ENCODE data around the gene CNTN3. TPM values are rescaled to one million over a fixed set of nuclear protein-coding genes. Genes with fewer than 3 reads are reported as not detected.

The CNTN3 gene
- total and polyA plus RNA-seq, 9 donors: 3.9 to 12.5 (median 7.5) TPM

GRCh38 chr3:74613521-74614106 lies 845 bp downstream of the CNTN3 start:
- peaks cover 19% of the 10 kb centered on the region for H3K27me3 ChIP-seq (ENCODE audit: control insufficient read depth, insufficient read depth, low read length)
- 5% methylated on average over 13 of the region's 16 CpGs for WGBS (ENCODE audit: insufficient coverage)
- H3K36me3 ChIP-seq (ENCODE audit: control insufficient read depth, insufficient read depth, low read length): no peaks in the 10 kb centered on the region
- H3K4me3 ChIP-seq (ENCODE audit: low read length): peak overlapping the region; percentile 49
- H3K9me3 ChIP-seq (replicated peaks; ENCODE audit: control insufficient read depth, low read depth, low read length): no peaks in the 10 kb centered on the region
- no peak overlapping the region for H3K27ac ChIP-seq (ENCODE audit: low read length)
- H3K4me1 ChIP-seq (ENCODE audit: control insufficient read depth, insufficient read depth, low read length): peaks cover 10% of the 10 kb centered on the region
- DNase-seq: peak; percentile 23

- peaks cover 10% of the 10 kb centered on the region for H3K4me1 ChIP-seq (ENCODE audit: control insufficient read depth, insufficient read depth, low read length)
- DNase-seq: no peak
- no peaks in the 10 kb centered on the region for H3K36me3 ChIP-seq (ENCODE audit: control insufficient read depth, insufficient read depth, low read length)
- 33% methylated on average over 1 of the region's 2 CpGs for WGBS (ENCODE audit: insufficient coverage)
- peak overlapping the region; percentile 49 for H3K4me3 ChIP-seq (ENCODE audit: low read length)
- peaks cover 19% of the 10 kb centered on the region for H3K27me3 ChIP-seq (ENCODE audit: control insufficient read depth, insufficient read depth, low read length)
- H3K9me3 ChIP-seq (replicated peaks; ENCODE audit: control insufficient read depth, low read depth, low read length): no peaks in the 10 kb centered on the region
- no peak overlapping the region for H3K27ac ChIP-seq (ENCODE audit: low read length)
Observed at GRCh38 chr3:74613060-74613459, 1.4 kb downstream of the CNTN3 start.

GRCh38 chr3:74611206-74611605 lies 3.3 kb downstream of the CNTN3 start:
- Histone ChIP-seq H3K9me3 (replicated peaks; ENCODE audit: control insufficient read depth, low read depth, low read length) (no peaks in the 10 kb centered on the region), H3K27me3 (ENCODE audit: control insufficient read depth, insufficient read depth, low read length) (peaks cover 19% of the 10 kb centered on the region), H3K4me1 (ENCODE audit: control insufficient read depth, insufficient read depth, low read length) (peaks cover 10% of the 10 kb centered on the region), H3K4me3 (ENCODE audit: low read length) (no peak overlapping the region), H3K27ac (ENCODE audit: low read length) (no peak overlapping the region), H3K36me3 (ENCODE audit: control insufficient read depth, insufficient read depth, low read length) (no peaks in the 10 kb centered on the region)
- no CpG with 5 or more reads among the region's 1 CpG for WGBS (ENCODE audit: insufficient coverage)
- DNase-seq: no peak

- WGBS (ENCODE audit: insufficient coverage): no CpG with 5 or more reads among the region's 2 CpGs
- DNase-seq: no peak
- Histone ChIP-seq H3K4me1 (ENCODE audit: control insufficient read depth, insufficient read depth, low read length) (no peaks in the 10 kb centered on the region), H3K4me3 (ENCODE audit: low read length) (no peak overlapping the region), H3K36me3 (ENCODE audit: control insufficient read depth, insufficient read depth, low read length) (no peaks in the 10 kb centered on the region), H3K27me3 (ENCODE audit: control insufficient read depth, insufficient read depth, low read length) (no peaks in the 10 kb centered on the region), H3K9me3 (replicated peaks; ENCODE audit: control insufficient read depth, low read depth, low read length) (no peaks in the 10 kb centered on the region), H3K27ac (ENCODE audit: low read length) (no peak overlapping the region)
Observed at GRCh38 chr3:74607803-74608202, 6.7 kb downstream of the CNTN3 start.

GRCh38 chr3:74606996-74607395 lies 7.5 kb downstream of the CNTN3 start:
- H3K36me3 ChIP-seq (ENCODE audit: control insufficient read depth, insufficient read depth, low read length): no peaks in the 10 kb centered on the region
- no peaks in the 10 kb centered on the region for H3K27me3 ChIP-seq (ENCODE audit: control insufficient read depth, insufficient read depth, low read length)
- DNase-seq: no peak
- no peaks in the 10 kb centered on the region for H3K4me1 ChIP-seq (ENCODE audit: control insufficient read depth, insufficient read depth, low read length)
- no peak overlapping the region for H3K4me3 ChIP-seq (ENCODE audit: low read length)
- H3K27ac ChIP-seq (ENCODE audit: low read length): no peak overlapping the region
- WGBS (ENCODE audit: insufficient coverage): 96% methylated on average over 3 of the region's 7 CpGs
- no peaks in the 10 kb centered on the region for H3K9me3 ChIP-seq (replicated peaks; ENCODE audit: control insufficient read depth, low read depth, low read length)

- no peak for DNase-seq
- WGBS (ENCODE audit: insufficient coverage): 100% methylated on average over 2 of the region's 3 CpGs
- no peak overlapping the region for H3K4me3 ChIP-seq (ENCODE audit: low read length)
- H3K36me3 ChIP-seq (ENCODE audit: control insufficient read depth, insufficient read depth, low read length): no peaks in the 10 kb centered on the region
- H3K27ac ChIP-seq (ENCODE audit: low read length): no peak overlapping the region
- H3K9me3 ChIP-seq (replicated peaks; ENCODE audit: control insufficient read depth, low read depth, low read length): no peaks in the 10 kb centered on the region
- H3K27me3 ChIP-seq (ENCODE audit: control insufficient read depth, insufficient read depth, low read length): no peaks in the 10 kb centered on the region
- no peaks in the 10 kb centered on the region for H3K4me1 ChIP-seq (ENCODE audit: control insufficient read depth, insufficient read depth, low read length)
Observed at GRCh38 chr3:74605437-74605836, 9.0 kb downstream of the CNTN3 start.

- H3K4me1 ChIP-seq (ENCODE audit: control insufficient read depth, insufficient read depth, low read length): no peaks in the 10 kb centered on the region
- no peak for DNase-seq
- no peaks in the 10 kb centered on the region for H3K36me3 ChIP-seq (ENCODE audit: control insufficient read depth, insufficient read depth, low read length)
- no CpG with 5 or more reads among the region's 2 CpGs for whole genome bisulfite sequencing (ENCODE audit: insufficient coverage)
- no peak overlapping the region for H3K27ac ChIP-seq (ENCODE audit: low read length)
- H3K9me3 ChIP-seq (replicated peaks; ENCODE audit: control insufficient read depth, low read depth, low read length): no peaks in the 10 kb centered on the region
- no peaks in the 10 kb centered on the region for H3K27me3 ChIP-seq (ENCODE audit: control insufficient read depth, insufficient read depth, low read length)
- no peak overlapping the region for H3K4me3 ChIP-seq (ENCODE audit: low read length)
Observed at GRCh38 chr3:74603292-74603691, 11.2 kb downstream of the CNTN3 start.

- H3K27ac ChIP-seq (ENCODE audit: low read length): no peak overlapping the region
- no peaks in the 10 kb centered on the region for H3K9me3 ChIP-seq (replicated peaks; ENCODE audit: control insufficient read depth, low read depth, low read length)
- H3K4me3 ChIP-seq (ENCODE audit: low read length): no peak overlapping the region
- no CpG with 5 or more reads among the region's 2 CpGs for WGBS (ENCODE audit: insufficient coverage)
- H3K27me3 ChIP-seq (ENCODE audit: control insufficient read depth, insufficient read depth, low read length): no peaks in the 10 kb centered on the region
- H3K36me3 ChIP-seq (ENCODE audit: control insufficient read depth, insufficient read depth, low read length): no peaks in the 10 kb centered on the region
- no peak for DNase-seq
- no peaks in the 10 kb centered on the region for H3K4me1 ChIP-seq (ENCODE audit: control insufficient read depth, insufficient read depth, low read length)
Observed at GRCh38 chr3:74602471-74602870, 12.0 kb downstream of the CNTN3 start.

- H3K36me3 ChIP-seq (ENCODE audit: control insufficient read depth, insufficient read depth, low read length): no peaks in the 10 kb centered on the region
- DNase-seq: no peak
- no peak overlapping the region for H3K4me3 ChIP-seq (ENCODE audit: low read length)
- no peak overlapping the region for H3K27ac ChIP-seq (ENCODE audit: low read length)
- WGBS (ENCODE audit: insufficient coverage): 78% methylated on average over 2 of the region's 2 CpGs
- H3K27me3 ChIP-seq (ENCODE audit: control insufficient read depth, insufficient read depth, low read length): no peaks in the 10 kb centered on the region
- no peaks in the 10 kb centered on the region for H3K4me1 ChIP-seq (ENCODE audit: control insufficient read depth, insufficient read depth, low read length)
- no peaks in the 10 kb centered on the region for H3K9me3 ChIP-seq (replicated peaks; ENCODE audit: control insufficient read depth, low read depth, low read length)
Observed at GRCh38 chr3:74601793-74602192, 12.7 kb downstream of the CNTN3 start.

GRCh38 chr3:74599564-74599963 lies 14.9 kb downstream of the CNTN3 start:
- Histone ChIP-seq H3K27me3 (ENCODE audit: control insufficient read depth, insufficient read depth, low read length) (no peaks in the 10 kb centered on the region), H3K4me1 (ENCODE audit: control insufficient read depth, insufficient read depth, low read length) (no peaks in the 10 kb centered on the region), H3K9me3 (replicated peaks; ENCODE audit: control insufficient read depth, low read depth, low read length) (no peaks in the 10 kb centered on the region), H3K36me3 (ENCODE audit: control insufficient read depth, insufficient read depth, low read length) (no peaks in the 10 kb centered on the region), H3K27ac (ENCODE audit: low read length) (no peak overlapping the region), H3K4me3 (ENCODE audit: low read length) (no peak overlapping the region)
- no peak for DNase-seq
- no CpG with 5 or more reads among the region's 2 CpGs for WGBS (ENCODE audit: insufficient coverage)

GRCh38 chr3:74593152-74593551 lies 21.3 kb downstream of the CNTN3 start:
- no CpG with 5 or more reads among the region's 3 CpGs for WGBS (ENCODE audit: insufficient coverage)

More at GRCh38 chr3:74593152-74593551, 21.3 kb downstream of the CNTN3 start:
- Histone ChIP-seq H3K27ac (ENCODE audit: low read length) (no peak overlapping the region), H3K27me3 (ENCODE audit: control insufficient read depth, insufficient read depth, low read length) (no peaks in the 10 kb centered on the region), H3K4me3 (ENCODE audit: low read length) (no peak overlapping the region), H3K4me1 (ENCODE audit: control insufficient read depth, insufficient read depth, low read length) (peaks cover 7% of the 10 kb centered on the region), H3K36me3 (ENCODE audit: control insufficient read depth, insufficient read depth, low read length) (no peaks in the 10 kb centered on the region), H3K9me3 (replicated peaks; ENCODE audit: control insufficient read depth, low read depth, low read length) (no peaks in the 10 kb centered on the region)
- DNase-seq: no peak

Data from muscle of leg (tissue), 11 donors.